HUES48 (cell line): ENCODE results near the gene LINS1.

Experiments used
- H3K27ac ChIP-seq: one replicate; pipeline ENCODE4 v1.7.0; 2013; ENCODE audit warnings: low read depth, low read length, inconsistent platforms
- H3K27me3 ChIP-seq: 2 replicates; pipeline ENCODE4 v1.6.1; 2013; ENCODE audit warnings: mild to moderate bottlenecking, low read length; ENCODE audit not compliant: control insufficient read depth, insufficient read depth
- H3K36me3 ChIP-seq: 2 replicates; pipeline ENCODE4 v1.6.1; 2013; ENCODE audit warnings: low read length; ENCODE audit not compliant: control insufficient read depth, insufficient read depth
- H3K4me1 ChIP-seq: 2 replicates; pipeline ENCODE4 v1.6.1; 2013; ENCODE audit warnings: mild to moderate bottlenecking, low read length; ENCODE audit not compliant: control insufficient read depth, insufficient read depth
- H3K4me3 ChIP-seq: 2 replicates; pipeline ENCODE4 v1.5.1; 2013; ENCODE audit warnings: mild to moderate bottlenecking, low read depth, low read length
- H3K9ac ChIP-seq: 2 replicates; pipeline ENCODE4 v1.6.1; 2013; ENCODE audit warnings: mild to moderate bottlenecking, low read depth, low read length, moderate library complexity
- H3K9me3 ChIP-seq: 2 replicates; pipeline ENCODE4 v1.6.1; 2013; ENCODE audit warnings: low read length; ENCODE audit not compliant: control insufficient read depth, insufficient read depth

Gene LINS1, protein sequence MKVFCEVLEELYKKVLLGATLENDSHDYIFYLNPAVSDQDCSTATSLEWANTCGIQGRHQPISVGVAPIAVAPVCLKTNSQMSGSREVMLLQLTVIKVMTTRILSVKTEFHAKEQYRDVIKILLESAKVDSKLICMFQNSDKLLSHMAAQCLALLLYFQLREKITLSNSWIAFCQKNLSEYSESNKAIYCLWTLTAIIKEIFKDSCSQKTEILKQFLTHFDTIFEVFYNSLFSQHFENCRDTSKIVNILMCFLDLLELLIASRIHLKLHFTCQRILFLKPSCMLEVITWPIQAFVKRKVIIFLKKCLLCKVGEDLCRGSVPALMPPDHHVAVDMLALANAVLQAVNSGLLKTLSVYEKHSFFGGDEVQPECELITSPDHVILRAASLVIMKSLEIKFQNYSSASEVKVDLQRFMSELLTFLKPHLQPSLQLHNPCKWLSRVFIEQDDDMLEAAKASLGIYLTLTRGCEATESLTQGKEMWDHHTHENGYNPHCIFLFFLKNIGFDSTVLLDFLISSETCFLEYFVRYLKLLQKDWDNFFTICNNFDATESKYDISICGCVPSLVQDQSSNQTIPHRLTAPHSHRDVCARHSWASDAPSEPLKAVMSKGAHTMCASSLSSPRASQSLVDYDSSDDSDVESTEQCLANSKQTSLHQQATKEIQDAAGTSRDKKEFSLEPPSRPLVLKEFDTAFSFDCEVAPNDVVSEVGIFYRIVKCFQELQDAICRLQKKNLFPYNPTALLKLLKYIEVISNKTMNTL

DNA sequence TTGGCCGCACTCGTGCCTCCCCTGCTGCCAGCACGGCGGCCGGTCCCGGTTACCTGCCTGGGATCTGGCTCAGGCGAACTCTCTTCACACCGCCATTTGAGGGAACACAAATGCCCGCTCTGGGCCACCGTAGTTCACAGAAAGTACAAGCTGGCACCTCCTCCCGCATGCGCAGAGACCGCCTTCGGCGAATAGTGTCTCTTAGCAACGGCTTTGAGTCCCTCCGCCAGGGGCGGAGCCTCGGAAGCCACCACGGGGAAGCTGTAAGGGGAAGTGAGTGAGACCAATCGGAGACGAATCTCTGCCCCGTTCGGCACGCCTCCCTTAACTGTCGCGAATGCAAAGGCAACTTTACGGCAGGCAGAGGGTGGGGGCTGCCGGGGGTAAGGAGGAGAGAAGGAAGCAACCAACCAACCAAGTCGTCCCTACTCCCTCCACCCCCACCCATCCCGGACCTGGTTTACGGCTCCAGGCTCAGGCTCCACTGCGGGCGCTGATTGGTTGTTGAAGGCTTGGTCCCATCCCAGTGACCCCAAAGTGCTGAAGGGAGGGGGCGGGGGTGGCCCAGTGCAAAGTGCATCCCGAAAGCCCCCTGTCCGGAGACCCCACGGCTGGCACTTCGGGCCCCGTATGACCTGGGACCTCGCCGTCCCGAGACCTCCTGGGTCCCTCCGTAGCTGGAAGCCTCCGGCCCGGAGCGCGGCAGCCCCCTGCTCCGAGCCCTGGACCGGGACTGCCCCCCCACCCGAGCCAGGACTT lies at the start of gene LINS1, which contains the start of gene ASB7:
TSS of gene LINS1 (minus strand) at position 121 of the 759 bp plus-strand sequence. CDS start 21,342 bp downstream, outside the sequence.
TSS of gene ASB7 (plus strand) at position 526 of the 759 bp plus-strand sequence. CDS start 9,628 bp downstream, outside the sequence.
- Histone ChIP-seq H3K27ac (peak within 1 kb of the TSS; percentile 79), H3K36me3 (peaks cover 17% of the 10 kb centered on the region), H3K27me3 (no peaks in the 10 kb centered on the region), H3K9ac (peak within 1 kb of the TSS; percentile 71), H3K9me3 (no peaks in the 10 kb centered on the region), H3K4me3 (peak within 1 kb of the TSS; percentile 97), H3K4me1 (peaks cover 12% of the 10 kb centered on the region)

DNA sequence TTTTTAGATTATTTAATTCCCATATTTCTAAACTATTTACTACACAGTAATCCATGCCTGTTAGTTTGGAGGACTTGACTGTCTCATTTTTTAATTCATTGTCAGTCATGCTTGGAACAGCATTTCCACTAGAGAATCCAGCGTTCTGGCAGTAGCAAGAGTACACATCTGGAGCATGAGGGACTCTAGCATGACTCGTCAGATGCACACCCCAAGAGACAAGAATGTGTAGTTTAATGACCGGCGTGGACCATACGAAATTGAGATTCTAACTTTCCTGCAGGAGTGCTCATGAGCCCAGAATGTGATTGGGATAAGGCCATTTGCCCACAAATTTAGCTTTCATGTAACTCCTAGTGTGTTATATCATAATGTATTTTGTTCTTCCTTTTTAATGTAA lies 49.3 kb upstream of the LINS1 start:
- Histone ChIP-seq H3K27me3 (no peaks in the 10 kb centered on the region), H3K9ac (no peak overlapping the region), H3K9me3 (no peaks in the 10 kb centered on the region), H3K27ac (no peak overlapping the region), H3K36me3 (peaks cover 7% of the 10 kb centered on the region; the same call in 1 of the 2 replicates), H3K4me1 (peaks cover 2% of the 10 kb centered on the region; the same call in 1 of the 2 replicates), H3K4me3 (no peak overlapping the region)

DNA sequence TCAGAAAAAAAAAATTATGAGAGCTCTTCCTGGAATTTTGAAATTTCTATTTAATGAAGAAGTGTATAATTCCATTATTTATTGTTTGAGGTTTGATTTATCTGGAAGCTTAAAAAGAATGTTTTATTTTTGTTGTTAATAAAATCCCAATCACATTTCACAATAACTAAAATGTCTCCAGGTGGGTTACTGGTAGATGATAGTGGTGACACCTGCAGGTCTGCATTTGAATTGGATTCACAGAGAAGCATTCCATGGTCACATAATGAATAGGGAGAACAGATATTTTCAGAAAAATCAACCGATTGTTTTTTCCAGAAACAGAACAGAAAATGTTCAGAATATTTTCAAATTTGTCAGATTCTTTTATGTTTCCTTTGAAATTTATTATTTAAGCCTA lies 48.7 kb upstream of the LINS1 start:
- no peak overlapping the region for H3K27ac ChIP-seq
- H3K9ac ChIP-seq: no peak overlapping the region
- H3K4me3 ChIP-seq: no peak overlapping the region
- peaks cover 2% of the 10 kb centered on the region; the same call in 1 of the 2 replicates for H3K4me1 ChIP-seq
- no peaks in the 10 kb centered on the region for H3K9me3 ChIP-seq
- H3K36me3 ChIP-seq: peaks cover 7% of the 10 kb centered on the region; the same call in 1 of the 2 replicates
- no peaks in the 10 kb centered on the region for H3K27me3 ChIP-seq

DNA sequence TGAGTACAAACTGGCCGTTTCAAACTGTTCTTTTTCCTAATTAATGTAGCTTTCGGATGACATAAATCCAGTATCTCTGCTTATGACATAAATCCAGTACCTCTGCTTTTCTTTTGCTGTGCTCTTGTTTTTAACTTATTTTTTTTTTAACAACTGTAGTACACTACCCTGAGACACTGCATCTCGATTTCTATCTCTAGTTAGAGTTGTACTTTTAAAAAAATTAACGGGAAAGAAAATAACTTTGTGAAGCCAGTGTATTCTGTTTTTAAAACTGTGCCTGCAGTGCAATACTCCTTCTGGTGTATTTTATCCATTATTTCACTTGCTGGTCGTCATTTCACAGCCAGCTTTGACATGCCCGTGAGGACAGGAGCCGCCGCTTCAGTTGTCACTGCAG lies 47.0 kb upstream of the LINS1 start:
- Histone ChIP-seq H3K9ac (no peak overlapping the region), H3K27ac (no peak overlapping the region), H3K4me3 (no peak overlapping the region), H3K9me3 (no peaks in the 10 kb centered on the region), H3K4me1 (peaks cover 2% of the 10 kb centered on the region; the same call in 1 of the 2 replicates), H3K36me3 (peaks cover 7% of the 10 kb centered on the region; the same call in 1 of the 2 replicates), H3K27me3 (no peaks in the 10 kb centered on the region)

DNA sequence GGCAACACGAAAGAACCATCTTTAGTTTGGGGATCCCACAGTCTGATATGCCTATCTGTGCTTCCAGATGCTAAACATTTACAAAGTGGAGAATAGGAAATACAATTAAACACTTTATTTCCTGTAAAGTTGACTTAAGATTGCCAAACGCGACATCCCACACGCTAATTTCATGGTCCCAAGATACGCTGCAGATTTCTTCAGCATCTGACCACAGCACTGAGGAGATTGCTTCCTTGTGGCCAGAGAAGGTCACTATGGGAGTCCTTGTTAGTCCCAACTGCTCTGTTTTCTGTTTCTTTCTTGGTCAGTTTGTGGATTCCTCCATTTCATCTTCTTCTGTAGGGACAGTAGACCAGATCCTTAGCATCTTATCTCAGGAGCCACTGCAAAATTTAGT lies 43.7 kb upstream of the LINS1 start:
- Histone ChIP-seq H3K36me3 (peaks cover 7% of the 10 kb centered on the region; the same call in 1 of the 2 replicates), H3K27me3 (no peaks in the 10 kb centered on the region), H3K9me3 (no peaks in the 10 kb centered on the region), H3K4me3 (no peak overlapping the region), H3K9ac (no peak overlapping the region), H3K4me1 (no peaks in the 10 kb centered on the region), H3K27ac (no peak overlapping the region)

DNA sequence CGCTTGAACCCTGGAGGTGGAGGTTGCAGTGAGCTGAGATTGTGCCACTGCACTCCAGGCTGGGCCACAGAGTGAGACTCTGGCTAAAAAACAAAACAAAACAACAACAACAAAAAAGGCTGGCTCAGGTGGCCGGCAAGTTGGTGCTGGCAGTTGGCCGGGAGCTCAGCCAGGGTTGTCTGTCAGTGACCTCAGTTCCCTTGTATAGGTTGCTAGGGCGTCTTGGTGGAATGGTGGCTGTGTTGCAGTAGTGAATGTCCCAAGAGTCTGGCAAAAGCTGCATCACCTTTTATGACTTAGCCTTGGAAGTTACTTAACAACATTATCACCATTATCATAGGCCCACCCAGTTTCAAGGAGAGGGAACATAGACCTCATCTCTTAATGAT lies 41.0 kb upstream of the LINS1 start:
- Histone ChIP-seq H3K36me3 (no peaks in the 10 kb centered on the region), H3K4me1 (0 out of 2 replicates have a peak, but pooled peaks cover 2% of the 10 kb centered on the region), H3K27ac (no peak overlapping the region), H3K9ac (no peak overlapping the region), H3K9me3 (no peaks in the 10 kb centered on the region), H3K4me3 (no peak overlapping the region), H3K27me3 (no peaks in the 10 kb centered on the region)

DNA sequence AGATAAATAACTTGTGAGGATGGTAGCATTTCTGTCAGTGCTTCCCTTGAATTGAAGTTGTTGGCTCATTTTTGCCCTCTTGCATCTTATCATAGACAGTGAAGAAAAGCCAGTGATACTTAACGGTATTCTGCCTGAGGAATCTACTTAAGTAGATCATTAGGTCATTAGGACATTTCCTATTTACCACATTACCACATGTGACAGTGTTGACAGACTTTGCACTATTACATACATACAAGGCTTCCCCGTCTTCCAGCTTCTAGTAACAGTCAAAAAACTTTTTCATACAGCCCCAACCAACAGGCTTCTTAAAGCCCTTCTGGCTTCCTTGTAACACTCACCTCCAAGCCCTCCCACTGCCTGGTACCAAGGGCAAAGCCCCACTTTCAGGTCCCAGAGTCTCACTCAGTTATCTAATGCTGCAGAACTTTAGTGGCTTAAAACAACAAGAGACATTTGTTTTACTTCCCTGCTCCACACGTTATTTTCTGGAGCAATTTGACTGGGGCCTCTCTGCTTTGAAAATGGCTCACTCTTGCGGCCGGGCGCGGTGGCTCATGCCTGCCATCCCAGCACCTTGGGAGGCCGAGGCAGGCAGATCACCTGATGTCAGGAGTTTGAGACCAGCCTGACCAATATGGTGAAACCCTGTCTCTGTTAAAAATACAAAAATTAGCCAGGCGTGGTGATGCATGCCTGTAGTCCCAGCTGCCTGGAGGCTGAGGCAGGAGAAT lies 40.4 kb upstream of the LINS1 start:
- no peak overlapping the region for H3K4me3 ChIP-seq
- no peak overlapping the region for H3K9ac ChIP-seq
- H3K27ac ChIP-seq: no peak overlapping the region
- no peaks in the 10 kb centered on the region for H3K9me3 ChIP-seq
- H3K27me3 ChIP-seq: no peaks in the 10 kb centered on the region
- H3K36me3 ChIP-seq: no peaks in the 10 kb centered on the region
- 0 out of 2 replicates have a peak, but pooled peaks cover 2% of the 10 kb centered on the region for H3K4me1 ChIP-seq

DNA sequence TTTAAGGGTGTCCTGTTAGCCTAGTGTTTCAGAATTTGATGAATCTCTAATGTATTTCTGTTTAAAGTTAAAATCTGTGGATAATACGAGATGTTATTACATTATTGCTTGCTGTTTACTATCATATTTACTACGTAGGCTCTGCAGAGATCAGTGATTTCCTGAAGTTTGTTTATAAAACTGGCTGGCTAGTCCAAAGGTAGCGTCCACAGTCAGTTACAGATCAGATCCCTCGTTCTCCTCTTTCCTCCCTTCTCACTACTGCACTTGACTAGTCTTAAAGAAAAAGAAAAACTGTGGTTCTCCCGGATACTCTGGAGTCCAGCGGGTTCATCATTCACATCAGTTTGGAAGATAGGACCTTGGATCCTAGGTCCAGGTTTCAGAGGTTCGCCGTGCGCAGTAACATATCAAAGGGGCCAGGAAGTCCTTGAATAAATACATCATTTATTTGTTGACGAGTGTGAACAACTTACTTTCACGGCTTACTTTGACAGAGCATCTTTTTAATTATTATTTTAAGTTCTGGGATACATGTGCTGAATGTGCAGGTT lies 36.3 kb upstream of the LINS1 start:
- no peaks in the 10 kb centered on the region for H3K27me3 ChIP-seq

DNA sequence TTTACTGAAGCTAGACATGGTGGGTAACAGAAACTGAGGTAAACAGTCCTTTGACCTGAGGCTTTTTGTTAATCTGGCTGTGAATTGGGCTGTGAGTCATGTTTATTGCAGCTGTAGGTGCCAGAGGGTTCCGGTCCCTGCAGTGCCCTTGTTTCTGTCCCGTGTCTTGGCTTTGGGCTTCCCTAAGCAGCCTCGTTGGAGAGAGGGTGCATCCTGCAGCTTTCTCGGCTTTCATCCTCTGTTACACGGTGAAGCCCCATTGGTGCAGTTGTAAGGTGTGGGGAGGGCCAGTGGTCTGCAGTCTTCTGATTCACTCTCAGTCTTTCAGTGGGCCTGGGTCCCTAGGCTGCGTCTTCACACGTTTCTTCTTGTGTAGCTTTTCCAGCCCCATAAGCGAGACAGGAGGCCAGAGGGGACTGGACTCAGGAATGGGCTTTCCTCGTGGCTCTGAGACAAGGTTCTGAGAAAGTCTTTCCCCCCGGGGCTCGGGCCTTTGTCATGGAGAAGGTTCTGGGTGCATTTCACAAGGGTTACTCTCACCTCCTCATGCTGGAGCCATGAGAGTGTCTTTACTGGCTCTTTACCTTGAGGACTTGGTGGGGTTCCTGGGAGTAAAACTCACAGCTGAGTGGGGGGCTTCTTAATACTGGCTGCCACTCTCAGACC lies 33.6 kb upstream of the LINS1 start:
- no peaks in the 10 kb centered on the region for H3K27me3 ChIP-seq
- peak overlapping the region; percentile 95 for H3K27ac ChIP-seq

More for the DNA sequence above, 36.3 kb upstream of the LINS1 start:
- Histone ChIP-seq H3K4me1 (peaks cover 28% of the 10 kb centered on the region), H3K27ac (no peak overlapping the region), H3K36me3 (no peaks in the 10 kb centered on the region), H3K4me3 (no peak overlapping the region), H3K9me3 (no peaks in the 10 kb centered on the region), H3K9ac (no peak overlapping the region)

More for the DNA sequence above, 33.6 kb upstream of the LINS1 start:
- Histone ChIP-seq H3K4me3 (no peak overlapping the region), H3K9ac (0 out of 2 replicates have a peak overlapping the region, but pooled peaks have one; percentile 8), H3K9me3 (no peaks in the 10 kb centered on the region), H3K36me3 (peaks cover 12% of the 10 kb centered on the region), H3K4me1 (peaks cover 32% of the 10 kb centered on the region)
